WI38 (cell line): ENCODE measurements around the gene RNF17.

Source experiments
- H3K4me3 ChIP-seq: 2 replicates; pipeline ENCODE4 v1.5.1; 2011; ENCODE audit warnings: low read depth, mild to moderate bottlenecking, control low read depth, low read length
- TF ChIP-seq, protein P1 (sequence below): IDR thresholded peaks from 2 replicates; pipeline ENCODE4 v1.5.1; 2012; ENCODE audit warnings: low read depth, mild to moderate bottlenecking, control low read depth, low read length

Gene RNF17

DNA sequence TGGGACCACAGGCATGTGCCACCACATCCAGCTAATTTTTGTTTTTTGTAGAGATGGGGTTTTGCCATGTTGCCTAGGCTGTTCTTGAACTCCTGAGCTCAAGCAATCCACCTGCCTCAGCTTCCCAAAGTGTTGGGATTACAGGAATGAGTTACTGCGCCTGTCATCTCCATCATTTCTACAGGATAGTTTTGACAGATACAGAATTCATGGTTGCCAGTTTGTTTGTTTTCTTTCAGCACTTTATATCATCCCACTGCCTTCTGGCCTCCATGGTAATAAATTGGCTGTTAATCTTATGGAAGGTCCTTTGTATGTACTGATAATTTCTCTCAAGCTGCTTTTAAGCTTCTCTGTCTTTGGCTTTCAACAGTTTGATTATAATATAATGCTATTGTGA lies 165.2 kb downstream of the RNF17 start:
- H3K4me3 ChIP-seq, result no peak overlapping the region
- TF ChIP-seq, protein P1, sequence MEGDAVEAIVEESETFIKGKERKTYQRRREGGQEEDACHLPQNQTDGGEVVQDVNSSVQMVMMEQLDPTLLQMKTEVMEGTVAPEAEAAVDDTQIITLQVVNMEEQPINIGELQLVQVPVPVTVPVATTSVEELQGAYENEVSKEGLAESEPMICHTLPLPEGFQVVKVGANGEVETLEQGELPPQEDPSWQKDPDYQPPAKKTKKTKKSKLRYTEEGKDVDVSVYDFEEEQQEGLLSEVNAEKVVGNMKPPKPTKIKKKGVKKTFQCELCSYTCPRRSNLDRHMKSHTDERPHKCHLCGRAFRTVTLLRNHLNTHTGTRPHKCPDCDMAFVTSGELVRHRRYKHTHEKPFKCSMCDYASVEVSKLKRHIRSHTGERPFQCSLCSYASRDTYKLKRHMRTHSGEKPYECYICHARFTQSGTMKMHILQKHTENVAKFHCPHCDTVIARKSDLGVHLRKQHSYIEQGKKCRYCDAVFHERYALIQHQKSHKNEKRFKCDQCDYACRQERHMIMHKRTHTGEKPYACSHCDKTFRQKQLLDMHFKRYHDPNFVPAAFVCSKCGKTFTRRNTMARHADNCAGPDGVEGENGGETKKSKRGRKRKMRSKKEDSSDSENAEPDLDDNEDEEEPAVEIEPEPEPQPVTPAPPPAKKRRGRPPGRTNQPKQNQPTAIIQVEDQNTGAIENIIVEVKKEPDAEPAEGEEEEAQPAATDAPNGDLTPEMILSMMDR, result no peak
